Panc1 (cell line): ENCODE data around the gene ATXN1.

Experiments used
- CTCF ChIP-seq: fragments of 450-650 bp; IDR thresholded peaks from 2 replicates; pipeline ENCODE4 v1.5.1; 2017; ENCODE audit warnings: mild to moderate bottlenecking
- POLR2AphosphoS5 ChIP-seq: IDR thresholded peaks from 2 replicates; pipeline ENCODE4 v1.6.1; 2012; ENCODE audit warnings: mild to moderate bottlenecking, low read depth, low read length, moderate library complexity
- SIN3A ChIP-seq: IDR thresholded peaks from 2 replicates; pipeline ENCODE4 v1.6.1; 2012; ENCODE audit warnings: low read depth, mild to moderate bottlenecking, low read length, moderate library complexity, borderline replicate concordance; ENCODE audit not compliant: insufficient read depth
- TF ChIP-seq, protein P1 (sequence below), 2 experiments: IDR thresholded peaks; 2 replicates each; pipeline ENCODE4 v1.6.1; 2011 to 2012; ENCODE audit warnings: low read depth in 2 of 2, control low read depth in 1 of 2, low read length in 1 of 2, mild to moderate bottlenecking in 1 of 2, moderate library complexity in 1 of 2; ENCODE audit not compliant: insufficient read depth in 1 of 2

DNA sequence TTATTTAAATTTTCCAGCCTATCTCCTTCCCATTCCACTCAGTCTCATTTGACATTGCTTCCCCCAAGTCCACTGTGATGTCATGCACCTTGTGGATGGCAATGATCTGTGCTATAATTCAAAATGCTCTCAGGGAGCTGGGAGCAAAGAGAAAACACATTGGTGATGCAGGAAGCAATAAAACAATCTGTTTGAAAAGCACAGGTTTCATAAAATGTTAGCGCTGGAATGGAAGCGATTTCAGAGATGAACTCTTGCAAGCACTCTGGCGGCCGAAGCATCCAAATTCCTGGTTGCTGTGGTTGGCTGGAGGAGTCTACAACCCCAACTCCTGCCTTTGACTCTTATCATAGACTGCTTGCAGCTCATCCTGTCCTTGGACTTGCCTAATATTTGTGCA, 355.9 kb downstream of the ATXN1 start:
- TF ChIP-seq, protein P1, sequence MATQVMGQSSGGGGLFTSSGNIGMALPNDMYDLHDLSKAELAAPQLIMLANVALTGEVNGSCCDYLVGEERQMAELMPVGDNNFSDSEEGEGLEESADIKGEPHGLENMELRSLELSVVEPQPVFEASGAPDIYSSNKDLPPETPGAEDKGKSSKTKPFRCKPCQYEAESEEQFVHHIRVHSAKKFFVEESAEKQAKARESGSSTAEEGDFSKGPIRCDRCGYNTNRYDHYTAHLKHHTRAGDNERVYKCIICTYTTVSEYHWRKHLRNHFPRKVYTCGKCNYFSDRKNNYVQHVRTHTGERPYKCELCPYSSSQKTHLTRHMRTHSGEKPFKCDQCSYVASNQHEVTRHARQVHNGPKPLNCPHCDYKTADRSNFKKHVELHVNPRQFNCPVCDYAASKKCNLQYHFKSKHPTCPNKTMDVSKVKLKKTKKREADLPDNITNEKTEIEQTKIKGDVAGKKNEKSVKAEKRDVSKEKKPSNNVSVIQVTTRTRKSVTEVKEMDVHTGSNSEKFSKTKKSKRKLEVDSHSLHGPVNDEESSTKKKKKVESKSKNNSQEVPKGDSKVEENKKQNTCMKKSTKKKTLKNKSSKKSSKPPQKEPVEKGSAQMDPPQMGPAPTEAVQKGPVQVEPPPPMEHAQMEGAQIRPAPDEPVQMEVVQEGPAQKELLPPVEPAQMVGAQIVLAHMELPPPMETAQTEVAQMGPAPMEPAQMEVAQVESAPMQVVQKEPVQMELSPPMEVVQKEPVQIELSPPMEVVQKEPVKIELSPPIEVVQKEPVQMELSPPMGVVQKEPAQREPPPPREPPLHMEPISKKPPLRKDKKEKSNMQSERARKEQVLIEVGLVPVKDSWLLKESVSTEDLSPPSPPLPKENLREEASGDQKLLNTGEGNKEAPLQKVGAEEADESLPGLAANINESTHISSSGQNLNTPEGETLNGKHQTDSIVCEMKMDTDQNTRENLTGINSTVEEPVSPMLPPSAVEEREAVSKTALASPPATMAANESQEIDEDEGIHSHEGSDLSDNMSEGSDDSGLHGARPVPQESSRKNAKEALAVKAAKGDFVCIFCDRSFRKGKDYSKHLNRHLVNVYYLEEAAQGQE (IDR thresholded peaks at IDR 0.05; ENCODE audit: insufficient read depth in 1 of 2, low read depth in 2 of 2, low read length in 1 of 2), result no peak
- TF ChIP-seq CTCF (no peak), POLR2AphosphoS5 (no peak), SIN3A (no peak)
